ENCODE results near the gene MICU1.
"Not testable (repeated sequence)": the region's sequence is repeated elsewhere in the genome, so short reads cannot be mapped to it uniquely, and the experiment has no call there.

Gene MICU1

DNA sequence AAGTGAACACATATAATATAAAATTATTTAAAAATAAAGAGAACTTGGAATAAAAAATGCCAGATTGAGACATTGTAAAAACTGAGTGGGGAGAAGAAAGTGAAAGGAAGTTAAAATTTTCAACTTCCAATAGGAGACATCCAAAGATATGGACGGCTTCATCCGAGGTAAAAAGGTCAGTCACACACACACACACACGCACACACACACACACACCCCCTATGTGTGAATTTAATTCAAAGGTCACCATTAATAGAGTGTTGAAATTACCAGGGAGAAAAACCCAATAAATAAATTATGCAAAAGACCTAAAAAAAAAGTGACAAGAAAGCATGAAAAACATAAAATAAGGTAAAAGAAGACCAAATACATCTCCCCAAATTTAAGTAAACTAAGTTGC, 140.2 kb downstream of the MICU1 start:
- TF ChIP-seq, protein P1, sequence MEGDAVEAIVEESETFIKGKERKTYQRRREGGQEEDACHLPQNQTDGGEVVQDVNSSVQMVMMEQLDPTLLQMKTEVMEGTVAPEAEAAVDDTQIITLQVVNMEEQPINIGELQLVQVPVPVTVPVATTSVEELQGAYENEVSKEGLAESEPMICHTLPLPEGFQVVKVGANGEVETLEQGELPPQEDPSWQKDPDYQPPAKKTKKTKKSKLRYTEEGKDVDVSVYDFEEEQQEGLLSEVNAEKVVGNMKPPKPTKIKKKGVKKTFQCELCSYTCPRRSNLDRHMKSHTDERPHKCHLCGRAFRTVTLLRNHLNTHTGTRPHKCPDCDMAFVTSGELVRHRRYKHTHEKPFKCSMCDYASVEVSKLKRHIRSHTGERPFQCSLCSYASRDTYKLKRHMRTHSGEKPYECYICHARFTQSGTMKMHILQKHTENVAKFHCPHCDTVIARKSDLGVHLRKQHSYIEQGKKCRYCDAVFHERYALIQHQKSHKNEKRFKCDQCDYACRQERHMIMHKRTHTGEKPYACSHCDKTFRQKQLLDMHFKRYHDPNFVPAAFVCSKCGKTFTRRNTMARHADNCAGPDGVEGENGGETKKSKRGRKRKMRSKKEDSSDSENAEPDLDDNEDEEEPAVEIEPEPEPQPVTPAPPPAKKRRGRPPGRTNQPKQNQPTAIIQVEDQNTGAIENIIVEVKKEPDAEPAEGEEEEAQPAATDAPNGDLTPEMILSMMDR (IDR thresholded peaks at IDR 0.05; ENCODE audit: control insufficient read depth, extremely low read depth, insufficient read depth) = no peak
- H3K4me3 ChIP-seq (ENCODE audit: low read depth, low read length) = no peak overlapping the region
- no peak for DNase-seq (ENCODE audit: low read depth)

DNA sequence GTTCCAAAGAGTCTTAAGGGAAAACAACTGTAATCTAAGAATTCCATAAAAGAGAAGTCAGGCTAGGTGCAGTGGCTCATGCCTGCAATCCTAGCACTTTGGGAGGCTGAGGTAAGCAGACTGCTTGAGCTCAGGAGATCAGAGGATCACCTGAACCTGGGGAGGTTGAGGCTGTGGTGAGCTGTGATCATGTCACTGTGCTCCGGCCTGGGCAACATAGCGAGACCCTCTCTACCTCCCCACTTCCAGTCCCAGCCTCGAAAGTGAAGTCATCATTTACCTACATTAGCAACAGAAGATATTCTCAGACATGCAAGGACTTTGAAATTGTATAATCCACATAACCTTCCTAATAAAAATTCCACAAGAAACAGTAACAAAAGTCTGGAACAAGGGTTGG, 141.4 kb downstream of the MICU1 start:
- no peak overlapping the region for H3K4me3 ChIP-seq (ENCODE audit: low read depth, low read length)
- TF ChIP-seq, protein P1 (IDR thresholded peaks at IDR 0.05; ENCODE audit: control insufficient read depth, extremely low read depth, insufficient read depth) = no peak
- DNase-seq (ENCODE audit: low read depth) = no peak

DNA sequence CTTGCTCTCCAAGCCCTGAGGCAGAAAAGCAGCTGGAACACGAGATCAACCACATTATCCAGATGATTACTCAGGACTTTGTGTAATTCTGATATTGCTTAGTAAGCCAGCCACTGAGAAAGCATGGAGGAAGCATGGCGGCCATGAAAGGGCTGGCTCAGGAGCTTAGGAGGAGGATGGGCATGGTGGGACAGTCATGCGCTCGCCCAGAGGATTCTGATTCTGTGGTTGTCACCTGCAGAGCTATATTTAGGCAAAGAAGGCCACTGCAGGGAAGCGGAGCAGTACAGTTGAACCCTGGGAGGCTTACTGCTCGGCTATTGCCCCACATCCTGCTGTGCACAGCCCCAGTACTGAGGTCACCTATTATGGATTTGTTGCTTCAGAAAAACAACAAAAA, 142.4 kb downstream of the MICU1 start:
- no peak for DNase-seq (ENCODE audit: low read depth)
- TF ChIP-seq, protein P1 (IDR thresholded peaks at IDR 0.05; ENCODE audit: control insufficient read depth, extremely low read depth, insufficient read depth) = no peak
- no peak overlapping the region for H3K4me3 ChIP-seq (ENCODE audit: low read depth, low read length)

DNA sequence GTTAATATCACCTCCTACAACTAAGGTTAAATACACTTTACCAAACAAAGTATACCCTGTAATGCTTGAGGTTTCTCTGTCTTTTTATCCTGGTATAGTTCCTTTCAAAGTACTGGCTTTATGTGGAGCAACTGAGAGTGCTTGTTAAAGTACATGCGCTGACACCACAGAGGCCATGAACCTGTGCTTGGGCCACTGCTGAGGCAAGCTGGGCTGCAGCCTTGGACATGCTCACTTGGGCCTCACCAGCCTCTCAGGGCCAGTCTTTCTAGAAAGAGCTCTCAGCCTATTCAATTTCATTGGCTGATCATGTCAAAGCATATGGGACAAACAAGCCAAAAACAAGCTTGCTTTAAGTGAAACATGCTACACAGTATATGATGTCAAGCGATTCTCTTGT, 145.0 kb downstream of the MICU1 start:
- TF ChIP-seq, protein P1 (IDR thresholded peaks at IDR 0.05; ENCODE audit: control insufficient read depth, extremely low read depth, insufficient read depth) = no peak
- no peak for DNase-seq (ENCODE audit: low read depth)
- no peak overlapping the region for H3K4me3 ChIP-seq (ENCODE audit: low read depth, low read length)

DNA sequence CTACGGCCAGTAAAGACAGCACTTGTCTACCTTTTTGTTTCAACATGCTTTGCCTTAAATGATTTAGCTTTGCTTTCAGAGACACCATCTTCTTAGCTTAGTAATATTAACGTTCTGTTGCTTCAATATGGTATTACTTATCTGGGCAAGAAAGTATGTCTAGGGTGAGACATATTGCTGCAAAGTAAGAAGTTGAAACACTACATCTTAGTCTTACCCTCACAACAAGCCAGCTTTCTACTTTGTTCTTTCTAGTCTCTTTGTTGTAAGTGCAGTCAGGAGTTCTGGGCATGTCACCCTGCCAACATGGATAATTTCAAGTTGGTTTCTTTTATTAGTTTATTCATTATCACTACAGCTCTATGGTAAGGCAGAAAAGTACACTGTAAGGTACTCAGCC, 148.4 kb downstream of the MICU1 start:
- no peak for DNase-seq (ENCODE audit: low read depth)
- no peak overlapping the region for H3K4me3 ChIP-seq (ENCODE audit: low read depth, low read length)
- TF ChIP-seq, protein P1 (IDR thresholded peaks at IDR 0.05; ENCODE audit: control insufficient read depth, extremely low read depth, insufficient read depth) = no peak

DNA sequence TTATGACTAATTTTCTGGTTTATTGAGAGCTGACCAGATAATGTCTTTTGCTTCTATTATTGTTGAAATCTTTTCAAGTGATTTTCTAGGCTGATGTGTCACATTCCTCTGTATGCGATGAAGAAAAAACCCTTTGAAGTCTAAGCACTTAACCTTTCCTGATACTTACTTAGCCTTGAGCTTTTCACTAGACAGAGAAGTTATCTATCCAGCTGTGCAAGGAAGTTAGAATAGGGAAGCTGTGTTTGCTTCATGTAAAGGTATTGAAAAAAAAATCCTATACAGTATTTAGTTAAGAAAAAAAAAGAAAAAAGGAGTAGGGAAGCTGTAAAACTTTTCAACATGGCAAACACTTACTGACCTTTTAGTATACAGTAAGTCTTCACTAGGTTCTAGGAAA, 153.6 kb downstream of the MICU1 start:
- H3K4me3 ChIP-seq (ENCODE audit: low read depth, low read length) = no peak overlapping the region
- DNase-seq (ENCODE audit: low read depth) = no peak
- TF ChIP-seq, protein P1 (IDR thresholded peaks at IDR 0.05; ENCODE audit: control insufficient read depth, extremely low read depth, insufficient read depth) = no peak

DNA sequence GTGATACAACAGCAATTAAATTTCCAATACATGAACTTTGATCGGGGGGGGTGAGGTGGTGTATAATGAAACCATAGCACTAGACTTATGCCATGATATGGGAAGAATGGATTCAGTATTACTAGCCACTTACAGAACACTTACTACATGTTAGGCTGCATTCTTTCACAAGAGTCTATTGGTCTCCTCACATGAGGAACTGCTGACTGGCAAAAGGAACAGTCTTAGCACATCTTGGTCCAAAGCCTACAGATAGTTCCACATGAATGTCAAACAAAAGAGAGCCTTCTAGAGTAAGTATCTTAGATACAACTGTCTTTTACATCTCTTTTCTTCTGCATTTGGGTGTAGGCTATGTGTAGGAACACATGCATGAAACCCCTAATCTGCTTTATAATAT, 155.2 kb downstream of the MICU1 start:
- H3K4me3 ChIP-seq (ENCODE audit: low read depth, low read length) = no peak overlapping the region
- TF ChIP-seq, protein P1 (IDR thresholded peaks at IDR 0.05; ENCODE audit: control insufficient read depth, extremely low read depth, insufficient read depth) = no peak
- DNase-seq (ENCODE audit: low read depth) = no peak

DNA sequence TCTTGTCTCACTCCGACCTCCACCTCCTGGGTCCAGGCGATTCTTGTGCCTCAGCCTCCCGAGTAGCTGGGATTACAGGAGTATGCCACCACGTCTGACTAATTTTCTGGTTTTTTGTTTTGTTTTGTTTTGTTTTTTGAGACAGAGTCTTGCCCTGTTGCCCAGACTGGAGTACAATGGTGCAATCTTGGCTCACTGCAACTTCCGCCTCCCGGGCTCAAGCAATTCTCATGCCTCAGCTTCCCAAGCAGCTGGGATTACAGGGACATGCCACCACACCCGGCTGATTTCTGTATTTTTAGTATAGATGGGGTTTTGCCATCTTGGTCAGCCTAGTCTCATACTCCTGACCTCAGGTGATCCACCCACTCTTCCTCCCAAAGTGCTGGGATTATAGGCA, 158.8 kb downstream of the MICU1 start:
- not testable (repeated sequence) for H3K4me3 ChIP-seq (ENCODE audit: low read depth, low read length); DNase-seq (ENCODE audit: low read depth)

Data from LNCaP clone FGC (cell line).